Erythroblast (primary cell): Measurements from ENCODE around the gene KRT86.

Experiments used
- GATA1 ChIP-seq: IDR thresholded peaks from 2 replicates; pipeline ENCODE4 v1.6.1; 2011; ENCODE audit warnings: low read depth, mild to moderate bottlenecking, control low read depth, low read length, moderate library complexity
- POLR2A ChIP-seq: IDR thresholded peaks from 2 replicates; pipeline ENCODE4 v1.6.1; 2011; ENCODE audit warnings: mild to moderate bottlenecking, low read length

- no peak for TF ChIP-seq POLR2A
- TF ChIP-seq GATA1: no peak
Observed at GRCh38 chr12:52249511-52250047, 24.9 kb upstream of the KRT86 start.
